GM18499 (cell line): ENCODE measurements around the gene CDK11B.

Experiments
- ATAC-seq: cut with Tn5 transposase; IDR thresholded peaks from one replicate; pipeline ENCODE4 v1.9.1; 2021; ENCODE audit warnings: moderate number of reproducible peaks; ENCODE audit not compliant: insufficient read depth, unreplicated experiment

The CDK11B gene

DNA sequence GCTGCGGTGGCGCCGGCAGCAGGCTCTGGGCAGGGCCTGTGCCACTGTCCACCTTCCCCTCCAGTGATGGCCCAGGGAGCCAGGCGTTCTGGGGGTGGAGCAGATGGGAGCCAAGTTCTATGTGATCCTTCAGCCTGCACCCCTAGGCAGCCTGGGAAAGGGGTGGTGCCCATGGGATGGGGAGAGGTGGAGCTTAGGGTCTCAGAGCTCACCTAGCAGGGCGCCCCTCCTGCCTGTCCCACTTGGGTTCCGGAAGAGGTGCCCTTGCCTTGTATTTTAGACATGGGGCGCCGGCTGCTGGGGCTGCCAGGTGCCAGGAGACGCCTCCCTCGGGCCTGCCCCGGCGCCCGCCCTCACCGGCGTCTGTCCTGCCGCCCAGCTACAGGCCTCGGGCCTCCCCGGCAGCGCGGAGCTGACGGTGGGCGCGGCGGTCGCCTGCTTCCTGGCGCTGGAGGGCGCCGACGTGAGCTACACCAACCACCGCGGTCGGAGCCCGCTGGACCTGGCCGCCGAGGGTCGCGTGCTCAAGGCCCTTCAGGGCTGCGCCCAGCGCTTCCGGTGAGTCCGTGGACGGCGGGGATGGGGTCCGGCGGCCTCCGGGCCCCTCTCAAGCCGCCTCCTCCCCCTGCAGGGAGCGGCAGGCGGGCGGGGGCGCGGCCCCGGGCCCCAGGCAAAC, 29.9 kb downstream of the CDK11B start:
- ATAC-seq, result no peak

DNA sequence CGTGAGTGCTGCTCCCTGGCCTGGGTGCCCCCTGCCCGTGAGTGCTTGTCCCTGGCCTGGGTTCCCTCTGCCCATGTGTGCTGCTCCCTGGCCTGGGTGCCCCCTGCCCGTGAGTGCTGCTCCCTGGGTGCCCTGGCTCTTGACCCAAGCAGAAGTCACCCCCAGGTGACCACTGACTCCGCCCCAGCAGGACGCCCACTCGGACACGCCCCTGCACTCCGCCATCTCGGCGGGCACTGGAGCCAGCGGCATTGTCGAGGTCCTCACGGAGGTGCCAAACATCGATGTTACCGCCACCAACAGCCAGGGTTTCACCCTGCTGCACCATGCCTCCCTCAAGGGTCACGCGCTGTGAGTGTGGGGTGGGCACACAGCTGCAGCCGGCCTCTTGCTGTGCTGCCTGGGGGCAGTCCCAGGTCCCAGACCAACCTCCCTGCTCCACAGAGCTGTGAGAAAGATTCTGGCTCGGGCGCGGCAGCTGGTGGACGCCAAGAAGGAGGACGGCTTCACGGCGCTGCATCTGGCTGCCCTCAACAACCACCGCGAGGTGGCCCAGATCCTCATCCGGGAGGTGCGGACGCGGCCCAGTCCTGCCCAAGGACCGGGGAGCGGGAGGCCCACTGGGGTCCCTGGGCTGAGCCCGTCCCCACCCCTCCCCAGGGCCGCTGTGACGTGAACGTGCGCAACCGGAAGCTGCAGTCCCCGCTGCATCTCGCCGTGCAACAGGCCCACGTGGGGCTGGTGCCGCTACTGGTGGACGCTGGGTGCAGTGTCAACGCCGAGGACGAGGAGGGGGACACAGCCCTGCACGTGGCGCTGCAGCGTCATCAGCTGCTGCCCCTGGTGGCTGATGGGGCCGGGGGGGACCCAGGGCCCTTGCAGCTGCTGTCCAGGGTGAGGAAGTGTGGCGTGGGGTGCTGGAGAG, 30.7 kb downstream of the CDK11B start:
- ATAC-seq, result no peak

DNA sequence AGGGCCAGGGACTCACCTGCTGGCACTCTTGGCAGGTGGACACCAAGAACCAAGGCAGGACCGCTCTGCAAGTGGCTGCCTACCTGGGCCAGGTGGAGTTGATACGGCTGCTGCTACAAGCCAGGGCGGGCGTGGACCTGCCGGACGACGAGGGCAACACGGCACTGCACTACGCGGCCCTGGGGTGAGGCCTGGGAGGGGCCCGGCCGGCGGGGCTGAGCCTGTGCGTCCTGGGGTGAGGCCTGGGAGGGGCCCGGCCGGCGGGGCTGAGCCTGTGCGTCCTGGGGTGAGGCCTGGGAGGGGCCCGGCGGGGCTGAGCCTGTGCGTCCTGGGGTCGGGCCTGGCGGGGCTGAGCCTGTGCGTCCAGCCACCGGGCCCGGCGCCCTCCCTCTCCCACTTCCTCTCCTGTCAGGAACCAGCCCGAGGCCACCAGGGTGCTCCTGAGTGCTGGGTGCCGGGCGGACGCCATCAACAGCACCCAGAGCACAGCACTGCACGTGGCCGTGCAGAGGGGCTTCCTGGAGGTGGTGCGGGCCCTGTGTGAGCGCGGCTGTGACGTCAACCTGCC, 31.5 kb downstream of the CDK11B start:
- ATAC-seq, result no peak

DNA sequence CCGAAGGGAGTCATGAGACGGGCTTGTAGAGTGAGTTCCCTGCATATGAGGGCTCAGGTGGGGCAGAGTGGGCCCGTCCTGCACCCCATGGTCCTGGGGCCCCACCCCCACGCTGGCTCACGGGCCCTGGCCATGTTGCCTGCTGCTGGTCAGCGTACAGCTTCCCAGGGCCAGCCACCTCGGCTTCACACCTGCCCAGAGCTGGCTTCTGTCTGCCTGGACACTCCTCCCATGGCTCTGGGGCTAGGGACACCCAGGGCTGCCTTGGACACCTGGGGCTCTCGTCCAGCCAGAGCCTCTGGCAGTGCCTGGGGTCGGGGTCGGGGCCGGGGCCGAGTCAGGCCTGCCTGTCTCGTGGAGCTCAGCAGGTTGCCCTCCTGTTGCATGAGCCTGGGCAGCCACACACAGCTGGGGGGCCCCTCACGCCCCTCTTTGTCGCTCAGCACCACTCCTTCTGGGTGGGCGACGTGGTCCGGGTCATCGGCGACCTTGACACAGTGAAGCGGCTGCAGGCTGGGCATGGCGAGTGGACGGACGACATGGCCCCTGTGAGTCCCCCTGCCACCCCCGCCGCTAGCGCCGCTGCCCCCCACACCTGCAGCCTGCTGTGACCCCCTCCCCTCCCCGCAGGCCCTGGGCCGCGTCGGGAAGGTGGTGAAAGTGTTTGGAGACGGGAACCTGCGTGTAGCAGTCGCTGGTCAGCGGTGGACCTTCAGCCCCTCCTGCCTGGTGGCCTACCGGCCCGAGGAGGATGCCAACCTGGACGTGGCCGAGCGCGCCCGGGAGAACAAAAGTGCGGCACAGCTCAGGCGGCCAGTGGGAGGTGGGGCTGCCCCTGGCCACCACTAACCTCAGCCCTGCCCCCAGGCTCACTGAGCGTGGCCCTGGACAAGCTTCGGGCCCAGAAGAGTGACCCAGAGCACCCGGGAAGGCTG, 32.3 kb downstream of the CDK11B start:
- ATAC-seq, result no peak

DNA sequence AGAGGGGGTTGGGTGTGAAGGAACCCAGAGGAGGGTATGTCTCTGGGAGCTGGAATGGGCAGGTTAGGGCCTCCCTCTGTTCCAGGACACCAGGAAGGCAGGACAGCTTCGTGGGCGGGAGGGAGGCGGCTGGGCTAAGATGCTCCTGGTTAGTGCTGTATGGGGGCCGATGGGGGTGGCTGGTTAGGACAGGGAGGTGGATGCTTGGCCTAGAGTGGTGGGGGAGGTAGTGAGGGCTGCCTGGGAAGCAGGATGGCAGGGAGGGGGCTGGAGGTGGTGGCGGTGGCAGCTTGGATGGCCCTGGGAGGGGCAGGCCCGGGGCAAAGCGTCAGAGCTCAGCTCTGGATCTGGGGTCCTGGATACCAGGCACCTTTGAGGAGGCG, 33.0 kb downstream of the CDK11B start:
- ATAC-seq, result no peak

DNA sequence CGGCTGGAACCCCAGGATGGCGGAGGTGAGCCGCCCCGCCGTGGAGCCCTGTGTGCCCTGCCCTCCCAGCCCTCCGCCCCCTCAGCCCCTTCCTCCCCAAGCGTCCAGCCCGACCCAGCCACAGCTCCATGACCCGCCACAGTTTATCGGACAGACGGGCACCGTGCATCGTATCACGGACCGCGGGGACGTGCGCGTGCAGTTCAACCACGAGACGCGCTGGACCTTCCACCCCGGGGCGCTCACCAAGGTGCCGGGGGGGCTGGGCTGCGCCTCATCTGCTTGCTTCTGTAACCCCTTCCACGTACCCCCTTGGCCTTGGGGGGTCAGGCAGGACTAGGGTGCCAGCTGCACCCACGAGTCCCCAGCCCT, 33.4 kb downstream of the CDK11B start:
- no peak for ATAC-seq

DNA sequence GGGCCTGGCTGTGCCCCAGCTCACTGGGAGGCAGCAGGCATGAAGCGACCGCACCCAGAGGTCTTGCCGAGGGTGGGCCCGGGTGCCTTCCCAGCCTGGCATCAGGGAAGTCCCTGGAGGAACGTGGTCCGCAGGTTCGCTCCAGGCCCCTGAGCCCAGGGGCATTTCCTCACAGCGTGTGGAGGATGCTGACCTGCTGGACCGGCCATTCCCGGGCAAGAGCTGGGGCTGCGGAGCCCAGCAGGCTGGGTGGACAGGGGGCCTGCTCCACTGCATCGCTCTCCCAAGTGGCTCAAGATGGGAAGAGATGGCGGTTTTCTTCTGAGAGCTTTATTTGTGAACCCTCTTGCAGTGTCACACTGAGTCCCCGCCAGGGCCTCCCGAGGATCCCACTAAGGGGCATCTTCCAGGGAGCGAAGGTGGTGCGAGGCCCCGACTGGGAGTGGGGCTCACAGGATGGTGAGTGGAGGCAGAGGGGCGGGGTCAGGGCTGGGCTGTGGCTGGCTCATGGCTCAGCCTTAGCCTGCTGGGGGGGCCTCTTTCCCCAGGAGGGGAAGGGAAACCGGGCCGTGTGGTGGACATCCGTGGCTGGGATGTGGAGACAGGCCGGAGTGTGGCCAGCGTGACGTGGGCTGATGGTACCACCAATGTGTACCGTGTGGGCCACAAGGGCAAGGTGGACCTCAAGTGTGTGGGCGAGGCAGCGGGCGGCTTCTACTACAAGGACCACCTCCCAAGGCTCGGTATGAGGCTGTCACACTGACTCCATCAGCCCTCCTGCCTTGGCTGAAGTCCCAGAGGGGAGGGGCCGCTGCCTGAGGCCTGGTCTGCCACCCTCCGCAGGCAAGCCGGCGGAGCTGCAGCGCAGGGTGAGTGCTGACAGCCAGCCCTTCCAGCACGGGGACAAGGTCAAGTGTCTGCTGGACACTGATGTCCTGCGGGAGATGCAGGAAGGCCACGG, 34.1 kb downstream of the CDK11B start:
- ATAC-seq, result no peak

DNA sequence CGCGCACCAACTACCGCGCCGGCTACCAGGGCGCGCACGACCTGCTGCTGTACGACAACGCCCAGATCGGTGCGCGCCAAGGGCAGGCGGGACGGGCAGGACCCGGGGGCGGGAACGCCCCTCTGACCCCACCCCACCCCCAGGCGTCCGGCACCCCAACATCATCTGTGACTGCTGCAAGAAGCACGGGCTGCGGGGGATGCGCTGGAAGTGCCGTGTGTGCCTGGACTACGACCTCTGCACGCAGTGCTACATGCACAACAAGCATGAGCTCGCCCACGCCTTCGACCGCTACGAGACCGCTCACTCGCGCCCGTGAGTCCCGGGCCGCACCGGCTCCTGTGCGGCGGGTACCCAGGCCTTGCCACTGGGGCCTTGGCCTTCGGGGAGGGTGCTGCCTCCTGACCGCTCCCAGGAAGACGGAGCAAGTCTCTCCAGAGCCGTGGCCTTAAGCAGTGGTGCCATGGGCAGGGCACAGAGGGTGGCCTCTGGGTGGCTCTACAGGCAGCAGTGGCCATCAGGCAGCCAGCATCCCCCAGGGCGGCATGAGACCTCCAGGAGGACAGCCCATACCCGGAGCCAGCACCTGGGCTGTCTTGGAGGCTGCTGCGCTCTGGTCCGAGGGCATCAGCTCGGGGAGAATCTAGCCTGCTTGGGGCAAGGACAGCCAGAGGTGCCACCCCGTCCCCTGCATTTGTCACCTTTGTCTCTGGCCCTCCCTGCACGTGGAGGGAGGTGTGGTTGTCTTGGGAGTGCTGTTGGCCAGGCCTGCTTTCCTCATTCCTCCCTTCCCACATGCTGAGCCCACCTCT, 35.0 kb downstream of the CDK11B start:
- ATAC-seq, result no peak

DNA sequence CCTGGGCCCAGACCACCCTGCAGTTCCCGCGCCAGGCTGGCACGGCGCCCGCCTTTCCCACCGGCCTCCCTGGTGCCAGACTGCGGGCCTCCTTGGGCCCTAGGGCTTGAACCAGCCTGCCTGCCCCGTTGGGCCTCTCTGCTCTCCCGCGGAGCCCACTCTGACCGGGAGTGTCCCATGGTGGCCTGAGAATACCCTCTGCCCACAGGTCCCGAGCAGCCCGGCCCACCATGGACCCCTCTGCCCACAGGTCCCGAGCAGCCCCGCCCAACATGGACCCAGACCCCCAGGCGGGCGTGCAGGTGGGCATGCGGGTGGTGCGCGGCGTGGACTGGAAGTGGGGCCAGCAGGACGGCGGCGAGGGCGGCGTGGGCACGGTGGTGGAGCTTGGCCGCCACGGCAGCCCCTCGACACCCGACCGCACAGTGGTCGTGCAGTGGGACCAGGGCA, 35.6 kb downstream of the CDK11B start:
- ATAC-seq, result no peak

DNA sequence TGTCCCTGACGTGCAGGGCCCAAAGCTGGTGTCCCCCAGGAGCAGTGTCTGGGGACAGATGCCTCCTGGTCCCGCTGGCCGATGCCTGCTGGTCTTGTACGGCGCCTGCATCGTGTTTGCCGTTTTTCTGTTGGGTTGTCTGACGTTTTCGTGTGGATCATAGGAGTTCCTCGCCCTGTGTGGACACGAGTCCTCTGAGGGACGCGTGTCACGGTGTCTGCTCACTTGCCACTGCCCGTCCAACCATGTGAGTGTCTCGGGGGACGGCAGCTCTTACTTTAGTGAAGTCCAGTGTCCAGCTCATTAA, 36.1 kb downstream of the CDK11B start:
- no peak for ATAC-seq

DNA sequence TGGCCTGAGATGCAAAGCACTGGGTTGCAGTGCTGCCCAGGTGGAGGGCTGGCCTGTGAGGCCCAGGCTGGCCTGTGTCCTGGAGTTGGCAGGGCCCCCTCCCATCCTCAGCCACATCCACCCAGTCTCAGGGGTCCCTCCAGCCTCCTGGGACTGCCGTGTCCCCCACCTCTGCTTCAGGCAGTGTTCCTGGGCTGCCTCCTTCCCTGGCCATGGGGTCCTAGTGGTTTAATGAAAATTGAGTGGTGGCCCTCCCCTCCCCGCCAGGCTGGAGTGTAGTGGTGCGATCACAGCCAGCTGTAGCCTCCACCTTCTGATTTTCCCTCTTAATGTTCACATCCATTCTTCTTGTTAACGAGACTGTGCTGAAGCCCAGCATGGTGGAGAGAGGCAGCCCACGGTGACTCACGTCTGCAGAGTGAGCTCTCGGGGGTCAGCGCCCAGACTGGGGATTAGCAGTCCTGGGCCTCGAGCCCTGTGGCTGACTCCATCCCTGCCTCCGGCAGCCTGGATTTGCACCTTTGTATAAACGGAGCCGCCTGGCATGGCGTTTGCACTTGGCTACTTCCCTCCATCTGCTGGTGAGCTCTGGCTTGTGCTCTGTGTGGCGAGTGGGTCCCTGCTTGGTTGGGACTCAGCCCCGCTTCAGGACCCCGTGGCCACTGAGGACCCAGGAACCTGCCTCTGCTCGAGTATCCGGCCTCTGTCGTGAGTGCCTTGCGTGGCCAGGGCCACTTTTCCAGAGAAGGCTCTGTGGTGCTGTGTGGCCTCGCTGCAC, 36.6 kb downstream of the CDK11B start:
- no peak for ATAC-seq

DNA sequence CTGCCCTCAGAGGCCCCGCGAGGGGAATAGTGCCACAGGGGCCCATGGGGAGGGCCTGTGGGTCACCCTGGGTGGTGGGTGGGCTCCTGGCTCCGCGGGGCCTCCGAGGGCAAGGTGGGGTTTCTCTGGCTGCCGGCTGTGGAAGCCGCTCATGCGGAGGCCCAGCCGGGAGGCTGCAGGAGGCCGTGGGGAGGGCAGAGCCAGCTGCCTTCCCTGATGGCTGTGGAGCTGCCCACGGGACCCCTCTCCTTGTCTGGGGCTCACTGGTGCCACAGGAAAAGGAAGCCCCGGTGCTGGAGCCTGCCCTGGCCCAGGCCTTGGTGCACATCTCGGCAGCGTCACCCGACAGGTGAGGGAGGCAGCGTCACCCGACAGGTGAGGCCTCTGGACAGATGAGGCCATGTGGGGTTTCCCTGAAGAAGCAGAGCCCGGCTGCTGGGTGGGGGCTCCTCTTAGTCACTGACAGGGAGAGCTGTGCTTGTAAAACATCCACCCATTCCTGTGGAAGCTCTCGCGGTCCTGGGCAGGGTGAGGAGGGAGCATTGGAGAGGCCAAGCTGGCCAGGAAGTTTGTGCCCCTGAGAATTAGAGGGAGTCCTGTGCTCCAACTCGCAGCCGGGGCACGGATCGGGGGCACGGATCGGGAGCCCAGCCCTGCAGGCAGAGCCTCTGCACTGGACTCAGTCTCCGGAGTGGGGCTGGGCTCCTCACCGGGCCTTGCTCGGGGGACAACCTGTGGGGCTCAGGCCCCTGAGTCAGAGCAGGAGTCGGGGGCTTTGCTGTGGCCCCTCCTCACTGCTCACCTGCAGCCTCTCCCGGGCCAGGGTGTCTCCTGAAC, 37.4 kb downstream of the CDK11B start:
- ATAC-seq, result no peak

DNA sequence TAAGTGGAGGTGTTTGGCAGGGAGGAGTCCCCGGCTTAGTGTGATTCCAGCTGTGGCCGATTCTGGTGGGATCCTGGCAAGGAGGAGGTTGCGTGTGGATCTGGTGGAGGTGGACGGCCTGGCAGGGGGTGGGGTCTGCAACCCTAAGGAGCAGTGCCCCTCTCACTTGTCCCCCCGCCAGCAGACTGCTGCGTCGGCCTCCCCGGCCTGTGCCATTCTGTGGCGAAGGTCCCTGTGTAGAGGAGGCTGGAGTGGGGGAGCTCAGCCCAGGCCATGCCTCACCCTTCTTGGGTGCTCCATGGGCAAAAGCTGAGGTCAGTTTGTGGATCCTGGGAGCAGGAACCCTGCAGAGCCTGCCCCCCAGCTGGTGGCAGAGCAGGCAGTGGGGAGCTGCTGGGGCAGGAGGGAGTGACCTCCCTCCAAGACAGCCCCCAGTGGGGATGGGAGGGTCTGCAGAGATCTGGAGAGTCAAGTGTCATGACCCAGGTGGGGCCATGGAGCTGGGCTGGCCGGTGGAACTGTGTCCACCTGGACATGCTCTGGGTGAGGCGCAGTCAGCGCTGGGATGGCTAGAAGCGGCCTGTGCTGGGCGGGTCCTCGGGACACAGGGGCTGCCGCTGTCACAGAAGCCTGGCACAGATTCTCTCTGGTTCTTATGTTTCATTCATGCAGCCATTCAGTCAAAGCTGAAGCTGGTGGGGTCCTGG, 38.2 kb downstream of the CDK11B start:
- no peak for ATAC-seq

DNA sequence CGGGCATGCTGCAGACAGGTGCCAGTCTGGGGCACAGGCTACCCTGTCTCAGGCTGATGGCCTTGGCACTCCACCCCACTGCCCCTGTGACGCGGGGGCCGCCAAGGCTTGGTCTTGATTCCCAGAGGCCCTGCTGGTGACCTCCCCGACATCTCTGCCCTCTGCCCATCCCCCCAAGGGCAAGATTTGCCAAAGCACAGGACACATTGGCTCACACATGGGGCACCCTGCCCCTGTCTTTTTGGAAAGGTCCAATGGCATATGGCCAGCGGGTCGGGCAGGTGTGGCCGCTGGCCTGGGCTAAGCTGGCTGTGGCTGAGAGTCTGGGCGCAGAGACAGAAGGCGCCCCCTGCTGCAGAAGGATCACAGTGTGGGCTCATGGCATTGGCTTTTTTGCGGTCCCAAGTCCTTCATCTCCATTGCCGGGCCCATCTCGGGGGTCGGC, 38.9 kb downstream of the CDK11B start:
- no peak for ATAC-seq

DNA sequence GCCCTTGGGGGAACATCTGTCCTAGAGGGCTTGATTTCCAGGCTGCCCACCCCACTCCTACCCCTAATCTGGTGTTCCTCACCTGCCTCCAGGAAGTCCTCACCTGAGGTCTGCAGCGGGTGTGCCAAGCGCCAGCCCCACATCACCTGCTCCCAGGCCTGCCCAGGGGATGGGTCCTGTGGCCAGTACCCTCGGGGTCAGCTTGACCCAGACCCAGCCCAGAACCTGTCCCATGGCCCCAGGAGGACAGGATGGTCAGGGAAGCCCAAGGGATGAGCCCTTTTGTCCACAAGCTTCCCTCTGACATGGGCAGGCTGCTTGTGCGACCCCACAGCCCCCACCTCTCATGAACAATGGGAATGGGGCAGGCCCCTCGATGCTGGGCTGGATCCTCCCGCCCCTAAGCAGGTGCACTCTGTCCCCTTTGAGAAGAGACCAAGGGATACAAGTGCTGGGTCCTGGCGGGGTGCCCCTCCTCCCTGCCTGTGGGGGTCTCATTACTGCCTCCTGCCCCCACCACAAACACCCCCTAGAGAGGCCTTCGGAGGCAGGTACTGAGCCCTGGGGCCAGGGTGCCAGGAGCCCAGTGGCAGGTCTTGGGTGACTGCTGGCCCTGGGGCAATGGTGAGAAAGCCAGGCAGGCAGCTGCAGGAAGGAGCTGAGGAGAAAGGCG, 40.3 kb downstream of the CDK11B start:
- no peak for ATAC-seq

DNA sequence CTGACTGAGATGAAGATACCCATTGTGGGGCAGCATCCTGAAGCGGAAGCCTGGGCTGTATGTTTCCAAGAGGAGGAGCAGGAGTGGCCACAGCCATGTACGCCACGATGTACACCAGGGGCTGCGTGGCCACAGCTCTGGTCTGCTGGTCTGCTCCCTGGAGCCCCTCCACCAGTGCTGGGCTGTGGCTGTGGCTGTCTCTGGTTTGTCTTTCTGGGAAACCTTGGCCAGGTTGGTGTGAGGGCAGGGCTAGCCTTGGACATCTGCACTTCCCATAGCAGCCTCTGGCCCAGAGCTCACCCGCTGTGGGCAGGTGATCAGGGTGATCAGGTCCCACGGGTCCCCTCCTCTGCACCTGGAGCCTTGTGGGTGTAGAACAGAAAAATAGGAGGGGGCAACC, 40.9 kb downstream of the CDK11B start:
- no peak for ATAC-seq
